ENCODE data around the gene AP5Z1.

- TF ChIP-seq EZH2 (IDR thresholded peaks at IDR 0.05; ENCODE audit: borderline replicate concordance, low read depth, low read length, severe bottlenecking), result no peak
- TF ChIP-seq CTCF (IDR thresholded peaks at IDR 0.05; ENCODE audit: borderline replicate concordance, extremely low read depth, low read length, poor library complexity, severe bottlenecking), result no peak
Observed at GRCh38 chr7:4786015-4786414, 10.6 kb downstream of the AP5Z1 start.

Measured in DND-41 (cell line).